ENCODE measurements around the gene PRC1.

PRC1 gene

DNA sequence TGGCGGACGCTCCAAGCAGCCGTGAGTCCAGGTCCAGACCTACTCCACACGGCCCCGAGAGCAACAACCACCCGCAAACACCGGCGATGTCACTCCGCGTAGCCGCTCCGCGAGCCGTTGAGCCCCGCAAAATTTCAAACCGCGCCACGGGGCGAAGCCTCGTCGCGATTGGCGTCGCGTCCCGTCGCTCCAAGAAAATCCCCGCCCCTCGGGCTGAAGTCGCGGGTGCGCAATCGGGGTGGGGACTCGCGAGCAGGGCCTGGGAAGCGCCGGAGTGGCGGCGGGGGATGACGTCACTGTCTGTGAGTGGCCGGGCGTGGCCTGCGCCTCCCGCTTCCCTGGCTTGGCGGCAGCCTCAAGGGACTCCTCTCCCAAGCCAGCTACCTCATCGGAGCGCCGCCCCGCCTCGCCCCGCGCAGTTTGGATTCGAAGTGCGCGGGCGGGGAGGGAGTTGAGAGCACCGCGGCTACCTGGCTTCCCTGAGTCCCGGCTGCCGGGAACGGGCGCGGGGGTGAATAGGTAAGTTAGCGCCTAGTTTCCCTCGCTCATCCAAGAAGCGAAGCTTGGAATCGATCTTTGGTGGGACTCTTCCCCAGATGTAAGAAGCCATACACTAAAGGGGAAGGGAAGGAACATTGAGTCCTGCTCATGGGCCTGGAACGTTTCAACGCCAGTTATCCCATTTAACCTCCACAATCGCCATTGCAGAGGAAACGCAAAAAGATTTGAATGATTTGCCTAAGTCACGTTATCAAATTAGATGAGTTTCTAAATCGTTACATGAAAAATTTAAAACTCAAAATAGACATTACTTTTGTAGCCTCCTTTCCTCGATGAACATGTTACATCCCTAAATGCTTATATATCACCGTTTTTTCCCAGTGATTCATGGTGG lies at the start of gene PRC1:
Gene PRC1 (minus strand): TSS at position 119 of the 895 bp plus-strand sequence. CDS start 118 bp downstream, at position 1.
- TF ChIP-seq, protein P1, sequence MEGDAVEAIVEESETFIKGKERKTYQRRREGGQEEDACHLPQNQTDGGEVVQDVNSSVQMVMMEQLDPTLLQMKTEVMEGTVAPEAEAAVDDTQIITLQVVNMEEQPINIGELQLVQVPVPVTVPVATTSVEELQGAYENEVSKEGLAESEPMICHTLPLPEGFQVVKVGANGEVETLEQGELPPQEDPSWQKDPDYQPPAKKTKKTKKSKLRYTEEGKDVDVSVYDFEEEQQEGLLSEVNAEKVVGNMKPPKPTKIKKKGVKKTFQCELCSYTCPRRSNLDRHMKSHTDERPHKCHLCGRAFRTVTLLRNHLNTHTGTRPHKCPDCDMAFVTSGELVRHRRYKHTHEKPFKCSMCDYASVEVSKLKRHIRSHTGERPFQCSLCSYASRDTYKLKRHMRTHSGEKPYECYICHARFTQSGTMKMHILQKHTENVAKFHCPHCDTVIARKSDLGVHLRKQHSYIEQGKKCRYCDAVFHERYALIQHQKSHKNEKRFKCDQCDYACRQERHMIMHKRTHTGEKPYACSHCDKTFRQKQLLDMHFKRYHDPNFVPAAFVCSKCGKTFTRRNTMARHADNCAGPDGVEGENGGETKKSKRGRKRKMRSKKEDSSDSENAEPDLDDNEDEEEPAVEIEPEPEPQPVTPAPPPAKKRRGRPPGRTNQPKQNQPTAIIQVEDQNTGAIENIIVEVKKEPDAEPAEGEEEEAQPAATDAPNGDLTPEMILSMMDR (IDR thresholded peaks at IDR 0.05; ENCODE audit: insufficient read depth, low read depth, low read length, missing control alignments) = no peak
- H3K4me3 ChIP-seq (ENCODE audit: low read length) = peak within 1 kb of the TSS; percentile 91
- DNase-seq (ENCODE audit: low read depth) = peak; percentile 100

- no peak for DNase-seq (ENCODE audit: low read depth)
- no peak overlapping the region for H3K4me3 ChIP-seq (ENCODE audit: low read length)
- TF ChIP-seq, protein P1 (IDR thresholded peaks at IDR 0.05; ENCODE audit: insufficient read depth, low read depth, low read length, missing control alignments) = no peak
Measured at GRCh38 chr15:91043202-91043874, 49.0 kb upstream of the PRC1 start.

DNA sequence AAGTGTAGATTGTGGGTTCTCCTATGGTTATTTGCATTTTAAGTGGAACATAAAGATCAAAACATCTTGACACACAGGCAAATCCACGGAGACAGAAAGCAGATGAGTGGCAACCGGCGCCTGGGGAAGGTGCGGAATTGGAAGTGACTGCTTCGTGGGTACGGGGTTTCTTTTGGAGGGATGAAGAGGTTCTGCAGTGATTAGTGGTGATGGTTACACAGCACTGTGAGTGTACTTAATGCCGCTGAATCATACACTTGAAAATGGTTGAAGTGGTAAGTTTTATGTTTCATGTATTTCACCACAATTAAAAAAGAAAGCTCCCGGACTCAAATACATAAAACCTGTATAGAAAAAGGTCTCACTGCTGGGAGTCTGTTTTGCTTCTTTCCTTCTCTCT lies 46.5 kb upstream of the PRC1 start:
- no peak for DNase-seq (ENCODE audit: low read depth)
- TF ChIP-seq, protein P1 (IDR thresholded peaks at IDR 0.05; ENCODE audit: insufficient read depth, low read depth, low read length, missing control alignments) = no peak

DNA sequence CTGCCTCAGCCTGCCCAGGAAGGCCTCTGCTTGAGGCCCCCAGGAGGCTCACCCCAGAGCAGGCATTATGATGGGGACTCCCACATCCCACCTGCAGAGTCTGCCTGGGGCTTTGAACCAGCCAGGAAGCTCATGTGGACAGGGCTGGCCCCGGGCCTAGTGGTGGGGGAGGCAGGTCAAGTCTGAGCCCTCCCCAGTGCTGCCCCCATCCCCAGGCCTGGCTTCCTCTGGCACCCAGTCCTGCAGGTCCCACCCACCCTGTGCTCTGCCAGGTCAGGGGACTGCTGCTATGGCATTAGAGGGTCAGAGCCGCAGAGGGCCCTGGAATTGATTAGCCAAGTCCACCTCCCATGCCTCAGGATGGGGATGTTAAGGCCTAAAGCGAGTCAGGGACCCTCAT lies 45.7 kb upstream of the PRC1 start:
- no peak overlapping the region for H3K4me3 ChIP-seq (ENCODE audit: low read length)
- DNase-seq (ENCODE audit: low read depth) = no peak
- TF ChIP-seq, protein P1 (IDR thresholded peaks at IDR 0.05; ENCODE audit: insufficient read depth, low read depth, low read length, missing control alignments) = no peak

More for the DNA sequence above, 46.5 kb upstream of the PRC1 start:
- H3K4me3 ChIP-seq (ENCODE audit: low read length) = no peak overlapping the region

- peak; percentile 74 for DNase-seq (ENCODE audit: low read depth)
- TF ChIP-seq, protein P1 (IDR thresholded peaks at IDR 0.05; ENCODE audit: insufficient read depth, low read depth, low read length, missing control alignments) = peak; percentile 80
- H3K4me3 ChIP-seq (ENCODE audit: low read length) = no peak overlapping the region
Measured at GRCh38 chr15:91032919-91033803, 38.8 kb upstream of the PRC1 start.

GRCh38 chr15:91031796-91032195 lies 37.5 kb upstream of the PRC1 start:
- no peak overlapping the region for H3K4me3 ChIP-seq (ENCODE audit: low read length)
- DNase-seq (ENCODE audit: low read depth) = no peak
- TF ChIP-seq, protein P1 (IDR thresholded peaks at IDR 0.05; ENCODE audit: insufficient read depth, low read depth, low read length, missing control alignments) = no peak

Measured in epithelial cell of esophagus (primary cell).